Activated CD4-positive, alpha-beta memory T cell treated with anti-CD3 and anti-CD28 coated beads, Interleukin-2, amount 10 ng/mL, durations not matched to agents 7 days and 5 days (primary cell): Measurements from ENCODE around the gene RBM45. TPM values are rescaled to one million over a fixed set of nuclear protein-coding genes. Genes with fewer than 3 reads are reported as not detected.

Source experiments
- CTCF ChIA-PET: fragments of 350-600 bp; sonication (Branson Sonifier 250); formaldehyde crosslinking; loops from one replicate; lab custom pipeline; 2021; ENCODE audit warnings: antibody characterized with exemption, inconsistent platforms; lab: Charles Lee
- POLR2A ChIA-PET: fragments of 350-600 bp; sonication (Branson Sonifier 250); formaldehyde crosslinking; loops from one replicate; lab custom pipeline; 2021; ENCODE audit warnings: antibody characterized with exemption; lab: Charles Lee
- DNase-seq: peaks from one replicate; pipeline ENCODE4 v3.0.0-alpha.2; 2020
- H3K27ac Mint-ChIP-seq: one replicate; pipeline ENCODE4 v1.8.0; 2021; ENCODE audit warnings: mild to moderate bottlenecking, mixed read lengths
- H3K27me3 Mint-ChIP-seq: one replicate; pipeline ENCODE4 v1.8.0; 2021; ENCODE audit warnings: mixed read lengths
- H3K36me3 Mint-ChIP-seq: one replicate; pipeline ENCODE4 v1.8.0; 2021; ENCODE audit warnings: low read depth, mixed read lengths
- H3K4me1 Mint-ChIP-seq: one replicate; pipeline ENCODE4 v1.8.0; 2021; ENCODE audit warnings: mixed read lengths
- H3K4me3 Mint-ChIP-seq: one replicate; pipeline ENCODE4 v1.8.0; 2021; ENCODE audit warnings: mild to moderate bottlenecking, mixed read lengths
- H3K9me3 Mint-ChIP-seq: one replicate; pipeline ENCODE4 v1.8.0; 2021; ENCODE audit warnings: mixed read lengths
- total RNA-seq, 2 experiments: library from RNA; stranded (reverse); gene quantifications; one replicate each; pipeline ENCODE4 v1.2.3, GENCODE V29; 2021

The RBM45 gene, protein sequence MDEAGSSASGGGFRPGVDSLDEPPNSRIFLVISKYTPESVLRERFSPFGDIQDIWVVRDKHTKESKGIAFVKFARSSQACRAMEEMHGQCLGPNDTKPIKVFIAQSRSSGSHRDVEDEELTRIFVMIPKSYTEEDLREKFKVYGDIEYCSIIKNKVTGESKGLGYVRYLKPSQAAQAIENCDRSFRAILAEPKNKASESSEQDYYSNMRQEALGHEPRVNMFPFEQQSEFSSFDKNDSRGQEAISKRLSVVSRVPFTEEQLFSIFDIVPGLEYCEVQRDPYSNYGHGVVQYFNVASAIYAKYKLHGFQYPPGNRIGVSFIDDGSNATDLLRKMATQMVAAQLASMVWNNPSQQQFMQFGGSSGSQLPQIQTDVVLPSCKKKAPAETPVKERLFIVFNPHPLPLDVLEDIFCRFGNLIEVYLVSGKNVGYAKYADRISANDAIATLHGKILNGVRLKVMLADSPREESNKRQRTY
- total RNA-seq, result 10 to 100 TPM; 15.3 to 17.8 TPM

DNA sequence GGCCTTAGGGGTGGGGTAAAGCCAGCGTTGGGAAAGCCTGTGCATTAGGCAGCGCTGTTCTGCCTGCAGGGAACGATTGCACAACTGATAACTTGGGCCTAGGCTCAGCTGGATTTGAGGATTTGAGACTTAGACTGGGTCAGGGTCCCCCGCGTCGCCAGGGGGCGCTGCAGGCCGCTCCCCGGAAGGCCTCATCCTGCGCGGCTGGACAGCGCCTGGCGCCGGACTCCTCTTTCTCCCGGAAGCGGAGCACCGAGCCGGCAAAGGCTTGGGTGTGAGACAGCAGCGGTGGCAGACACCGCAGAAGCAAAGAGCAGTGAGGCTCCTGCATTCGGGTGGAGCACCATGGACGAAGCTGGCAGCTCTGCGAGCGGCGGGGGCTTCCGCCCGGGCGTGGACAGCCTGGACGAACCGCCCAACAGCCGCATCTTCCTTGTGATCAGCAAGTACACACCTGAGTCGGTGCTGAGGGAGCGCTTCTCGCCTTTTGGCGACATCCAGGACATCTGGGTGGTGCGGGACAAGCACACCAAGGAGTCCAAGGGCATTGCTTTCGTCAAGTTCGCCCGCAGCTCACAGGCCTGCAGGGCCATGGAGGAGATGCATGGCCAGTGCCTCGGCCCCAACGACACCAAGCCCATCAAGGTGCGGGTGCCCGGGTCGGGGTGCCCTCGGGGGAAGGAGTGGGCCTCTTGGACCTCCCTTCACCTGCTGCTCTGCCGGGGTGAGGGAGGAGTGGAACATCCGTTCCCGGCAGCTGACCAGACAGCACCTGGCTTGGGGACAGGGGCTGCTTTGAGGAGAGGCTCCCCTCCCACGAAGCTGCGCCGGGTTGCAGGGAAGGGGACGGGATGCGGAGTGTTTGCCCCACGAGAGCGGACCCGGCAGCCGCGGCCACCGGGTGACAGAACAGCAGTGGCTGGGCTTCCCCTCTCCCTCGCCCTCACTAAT, at the start of gene RBM45:
Gene RBM45 (plus strand): TSS at position 236 of the 951 bp plus-strand sequence. CDS start 110 bp downstream, at position 346.
- Mint-ChIP-seq H3K27me3 (no peaks in the 10 kb centered on the region), H3K36me3 (peaks cover 14% of the 10 kb centered on the region), H3K4me3 (peak within 1 kb of the TSS; percentile 80), H3K9me3 (no peaks in the 10 kb centered on the region), H3K4me1 (peaks cover 26% of the 10 kb centered on the region), H3K27ac (peak within 1 kb of the TSS; percentile 89)
- CTCF ChIA-PET, result interaction anchor here (0.6 to 4.6 kb wide), 37 partner anchors 8 to 748 kb away, joined by 3 to 49 read pairs (median 4); no protein-coding TSS in a partner anchor
- DNase-seq, result peak; percentile 89
- POLR2A ChIA-PET, result interaction anchor here (0.9 to 3.9 kb wide), 6 partner anchors 11 to 338 kb away, joined by 3 to 23 read pairs (median 6); partner anchors contain the start of genes PJVK and PRKRA

DNA sequence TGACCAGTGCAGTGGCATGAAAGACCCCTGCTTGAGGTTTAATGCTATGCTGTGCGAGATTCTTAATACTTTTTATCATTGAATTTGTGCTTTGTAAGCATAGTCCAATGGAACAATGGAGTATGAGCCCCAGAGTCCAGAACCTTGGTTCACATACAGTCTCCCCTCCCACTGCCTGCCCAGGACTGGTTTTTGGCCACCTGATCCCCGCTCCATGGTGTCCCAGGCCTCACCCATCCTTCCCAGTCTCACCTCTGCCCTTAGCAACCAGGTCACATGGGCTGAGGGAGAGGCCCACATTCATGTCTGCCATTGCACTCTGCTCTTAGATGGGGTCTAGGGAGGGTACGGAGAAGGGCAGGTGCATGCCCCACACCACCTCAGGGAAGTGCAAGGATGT, 45.9 kb upstream of the RBM45 start:
- Mint-ChIP-seq H3K27ac (no peak overlapping the region), H3K4me1 (no peaks in the 10 kb centered on the region), H3K4me3 (no peak overlapping the region), H3K9me3 (no peaks in the 10 kb centered on the region), H3K36me3 (no peaks in the 10 kb centered on the region), H3K27me3 (peaks cover 26% of the 10 kb centered on the region)
- ChIA-PET POLR2A (no interaction called here), CTCF (no interaction called here)
- DNase-seq, result no peak

DNA sequence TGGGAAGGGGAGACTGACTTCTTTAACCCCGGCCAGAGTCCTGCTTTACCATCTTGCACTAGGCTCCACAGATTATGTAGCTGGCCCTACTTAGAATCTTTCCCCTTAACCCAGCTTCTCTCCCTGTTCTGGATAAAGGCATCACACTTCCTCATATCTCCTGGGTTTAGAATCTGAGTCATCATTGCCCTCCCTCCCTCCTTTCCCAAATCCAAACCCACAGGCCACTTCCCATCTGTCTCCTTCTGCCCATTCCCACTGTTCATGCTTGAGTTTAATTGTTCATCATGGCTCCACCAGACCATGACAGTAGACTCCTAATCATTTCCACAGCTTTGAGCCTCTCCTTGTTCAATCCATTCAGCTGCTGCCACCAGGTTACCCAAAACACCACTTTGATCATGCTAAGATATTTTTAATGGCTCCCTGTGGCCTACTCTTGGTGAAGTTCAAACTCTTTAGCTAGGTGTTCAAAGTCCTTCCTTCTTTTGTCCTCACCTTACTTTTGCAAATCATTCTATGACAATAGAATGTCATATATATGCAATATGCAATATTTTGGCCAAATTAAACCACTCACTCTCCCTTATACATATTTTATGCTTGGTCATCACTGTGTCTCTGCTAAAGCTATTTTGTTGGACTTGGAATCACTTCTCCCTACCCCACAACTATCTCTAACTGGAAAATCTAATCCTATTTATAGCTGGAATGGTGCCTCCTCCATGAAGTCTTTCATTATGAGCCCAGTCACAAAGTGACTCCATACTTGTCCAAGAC, 45.2 kb upstream of the RBM45 start:
- Mint-ChIP-seq H3K36me3 (no peaks in the 10 kb centered on the region), H3K4me3 (no peak overlapping the region), H3K9me3 (no peaks in the 10 kb centered on the region), H3K4me1 (no peaks in the 10 kb centered on the region), H3K27me3 (peaks cover 31% of the 10 kb centered on the region), H3K27ac (no peak overlapping the region)
- ChIA-PET POLR2A (no interaction called here), CTCF (interaction anchor here (0.5 kb wide), 1 partner anchor 221 kb away, joined by 3 read pairs; no protein-coding TSS in a partner anchor)
- DNase-seq, result no peak

DNA sequence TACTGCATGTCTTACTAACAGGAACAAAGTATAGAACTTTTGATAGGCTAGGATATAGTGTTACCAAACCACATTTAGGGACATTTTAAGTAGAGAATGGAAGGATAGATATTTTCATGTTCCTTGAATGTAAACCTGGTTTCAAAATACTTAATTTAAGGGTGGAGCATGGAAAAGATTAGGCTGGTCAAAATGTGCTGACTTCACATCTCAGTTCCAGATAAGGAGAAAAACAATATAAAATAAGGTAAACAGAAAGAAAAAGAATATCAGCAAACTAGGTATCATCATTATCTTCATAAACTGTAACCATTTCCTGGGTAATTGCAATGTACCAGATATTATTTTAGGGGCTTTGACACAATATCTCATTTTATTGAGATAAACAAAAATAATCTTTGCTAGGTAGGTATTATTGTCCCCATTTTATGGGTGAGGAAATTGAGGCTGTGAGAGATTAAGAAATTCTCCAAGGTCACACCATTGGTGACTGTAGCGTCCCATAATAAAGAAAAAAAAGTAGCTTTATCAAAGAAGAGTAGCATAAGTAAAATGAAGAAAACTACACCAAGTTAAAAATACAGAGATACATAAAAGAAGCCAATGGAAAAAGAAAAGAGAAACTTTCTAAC, 43.3 kb upstream of the RBM45 start:
- POLR2A ChIA-PET, result no interaction called here
- no peaks in the 10 kb centered on the region for H3K36me3 Mint-ChIP-seq
- CTCF ChIA-PET, result no interaction called here
- H3K4me3 Mint-ChIP-seq, result no peak overlapping the region
- no peak for DNase-seq
- H3K4me1 Mint-ChIP-seq, result peaks cover 6% of the 10 kb centered on the region
- no peaks in the 10 kb centered on the region for H3K9me3 Mint-ChIP-seq
- H3K27ac Mint-ChIP-seq, result no peak overlapping the region
- H3K27me3 Mint-ChIP-seq, result peaks cover 41% of the 10 kb centered on the region

DNA sequence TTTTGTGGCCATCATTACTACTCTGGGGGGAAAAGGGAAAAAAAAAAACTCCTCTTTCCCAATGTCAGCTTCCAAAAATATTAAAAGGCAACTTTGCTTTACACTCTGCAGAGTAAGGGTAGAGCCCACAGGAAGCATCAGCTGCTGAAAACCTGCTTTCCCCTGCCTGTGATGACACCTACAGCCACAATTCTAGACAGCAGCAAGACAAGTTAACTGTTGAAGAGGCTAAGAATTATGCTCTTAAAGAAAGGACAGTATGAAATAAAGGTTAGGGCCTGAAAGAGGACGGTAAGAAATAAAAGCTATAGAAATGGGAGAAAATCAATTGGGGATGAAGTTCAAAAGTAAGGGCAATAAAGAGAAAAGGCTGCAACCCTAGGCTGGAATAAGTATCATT, 42.7 kb upstream of the RBM45 start:
- CTCF ChIA-PET, result no interaction called here
- no peaks in the 10 kb centered on the region for H3K36me3 Mint-ChIP-seq
- H3K27me3 Mint-ChIP-seq, result peaks cover 46% of the 10 kb centered on the region
- no peaks in the 10 kb centered on the region for H3K9me3 Mint-ChIP-seq
- POLR2A ChIA-PET, result no interaction called here
- H3K4me1 Mint-ChIP-seq, result peaks cover 6% of the 10 kb centered on the region
- no peak overlapping the region for H3K4me3 Mint-ChIP-seq
- no peak overlapping the region for H3K27ac Mint-ChIP-seq
- DNase-seq, result no peak

DNA sequence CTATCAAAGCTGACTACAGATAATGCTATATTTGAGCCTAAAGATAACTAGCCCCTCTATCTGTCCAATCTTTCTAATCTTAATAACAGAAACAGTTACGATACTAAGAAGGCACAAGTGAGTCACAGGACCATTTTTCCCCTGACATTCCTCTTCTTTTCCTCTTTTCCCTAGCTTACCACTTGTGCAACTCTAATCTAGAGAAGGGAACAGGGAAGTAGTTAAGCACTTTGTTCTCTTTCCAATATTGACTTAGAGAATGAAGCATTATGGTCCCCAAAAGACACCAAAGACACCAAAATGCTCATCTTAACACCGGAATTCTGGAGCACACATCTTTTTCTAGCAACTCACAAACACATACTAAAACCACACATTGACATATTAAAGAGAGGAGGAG, 41.4 kb upstream of the RBM45 start:
- ChIA-PET CTCF (no interaction called here), POLR2A (no interaction called here)
- Mint-ChIP-seq H3K9me3 (no peaks in the 10 kb centered on the region), H3K4me1 (peaks cover 6% of the 10 kb centered on the region), H3K27ac (no peak overlapping the region), H3K36me3 (no peaks in the 10 kb centered on the region), H3K4me3 (no peak overlapping the region), H3K27me3 (peaks cover 51% of the 10 kb centered on the region)
- DNase-seq, result no peak

DNA sequence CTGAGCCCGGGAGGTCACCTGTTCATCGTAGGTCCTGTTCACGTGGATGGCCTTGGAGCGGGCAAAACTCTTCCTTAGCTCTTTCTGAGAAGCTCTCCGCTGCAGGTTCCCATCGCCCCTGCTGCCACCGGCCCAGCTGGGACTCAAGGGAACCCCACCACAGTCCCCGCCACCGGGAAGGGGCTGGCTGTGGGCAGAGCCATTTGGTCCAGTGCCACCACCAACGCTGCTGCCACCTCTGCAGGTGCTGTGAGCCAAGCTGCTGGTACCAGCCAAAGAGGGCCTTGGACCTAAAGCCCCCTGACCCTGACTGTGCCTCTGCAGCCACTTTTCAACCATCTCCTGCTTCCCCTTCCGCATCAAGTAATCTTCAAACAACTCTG, 40.2 kb upstream of the RBM45 start:
- H3K9me3 Mint-ChIP-seq, result no peaks in the 10 kb centered on the region
- no peak overlapping the region for H3K4me3 Mint-ChIP-seq
- no peak for DNase-seq
- no peaks in the 10 kb centered on the region for H3K36me3 Mint-ChIP-seq
- H3K27me3 Mint-ChIP-seq, result peaks cover 54% of the 10 kb centered on the region
- ChIA-PET POLR2A (no interaction called here), CTCF (interaction anchor here (1.0 kb wide), 1 partner anchor 88 kb away, joined by 4 read pairs; no protein-coding TSS in a partner anchor)
- H3K27ac Mint-ChIP-seq, result no peak overlapping the region
- H3K4me1 Mint-ChIP-seq, result peaks cover 6% of the 10 kb centered on the region

DNA sequence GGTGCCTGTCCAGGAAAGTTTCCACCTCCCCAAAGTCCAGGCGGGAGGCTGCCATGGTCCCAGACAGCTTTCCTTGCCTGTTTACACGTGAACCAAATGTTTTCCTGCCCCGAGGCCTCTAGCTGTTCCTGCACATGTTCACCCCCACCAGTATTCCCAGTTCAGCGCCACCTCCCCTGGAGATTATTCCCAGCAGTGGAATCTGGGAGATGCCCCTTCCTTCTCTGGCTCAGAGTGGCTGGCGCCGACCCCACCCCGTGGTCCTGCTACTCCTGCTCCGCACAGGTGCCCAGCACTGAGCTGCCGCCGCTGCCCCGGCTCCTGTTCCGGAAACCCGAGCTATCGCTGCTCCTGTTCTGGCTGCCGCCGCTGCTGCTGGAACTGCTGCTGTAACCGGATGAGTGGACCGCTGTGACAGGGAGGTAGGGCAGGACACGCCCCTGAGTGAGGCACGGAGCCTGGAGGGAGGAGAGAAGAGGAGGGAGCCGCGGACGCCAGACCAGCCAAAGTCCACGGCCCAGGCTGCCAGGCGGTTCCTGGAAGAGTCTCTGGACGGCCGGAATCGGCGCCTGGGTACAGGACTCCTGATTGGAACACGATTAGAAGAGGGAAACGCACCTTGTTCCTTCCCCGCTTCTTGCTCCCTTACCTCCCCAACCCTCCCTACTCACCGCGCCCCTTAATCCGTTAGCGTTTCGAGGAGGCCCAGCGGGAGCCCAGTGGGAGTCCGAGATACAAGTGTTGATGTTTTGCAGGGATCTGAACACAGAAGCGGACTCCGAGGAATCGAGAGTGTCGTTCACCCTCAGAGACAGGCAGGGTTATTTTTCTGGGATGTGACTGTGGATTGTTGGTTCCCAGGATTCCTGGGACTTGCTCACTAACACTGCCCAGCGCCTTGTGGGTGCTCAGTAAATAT, 39.6 kb upstream of the RBM45 start, which contains the start of gene PDE11A:
Gene PDE11A (minus strand): TSS at position 395 of the 919 bp plus-strand sequence. CDS start 340 bp downstream, at position 55.
- H3K36me3 Mint-ChIP-seq, result no peaks in the 10 kb centered on the region
- no peaks in the 10 kb centered on the region for H3K9me3 Mint-ChIP-seq
- ChIA-PET CTCF (interaction anchor here (1.0 kb wide), 1 partner anchor 89 kb away, joined by 4 read pairs; no protein-coding TSS in a partner anchor), POLR2A (no interaction called here)
- H3K27ac Mint-ChIP-seq, result no peak within 1 kb of the TSS
- no peak within 1 kb of the TSS for H3K4me3 Mint-ChIP-seq
- peaks cover 58% of the 10 kb centered on the region for H3K27me3 Mint-ChIP-seq
- DNase-seq, result peak; percentile 58
- H3K4me1 Mint-ChIP-seq, result peaks cover 6% of the 10 kb centered on the region

DNA sequence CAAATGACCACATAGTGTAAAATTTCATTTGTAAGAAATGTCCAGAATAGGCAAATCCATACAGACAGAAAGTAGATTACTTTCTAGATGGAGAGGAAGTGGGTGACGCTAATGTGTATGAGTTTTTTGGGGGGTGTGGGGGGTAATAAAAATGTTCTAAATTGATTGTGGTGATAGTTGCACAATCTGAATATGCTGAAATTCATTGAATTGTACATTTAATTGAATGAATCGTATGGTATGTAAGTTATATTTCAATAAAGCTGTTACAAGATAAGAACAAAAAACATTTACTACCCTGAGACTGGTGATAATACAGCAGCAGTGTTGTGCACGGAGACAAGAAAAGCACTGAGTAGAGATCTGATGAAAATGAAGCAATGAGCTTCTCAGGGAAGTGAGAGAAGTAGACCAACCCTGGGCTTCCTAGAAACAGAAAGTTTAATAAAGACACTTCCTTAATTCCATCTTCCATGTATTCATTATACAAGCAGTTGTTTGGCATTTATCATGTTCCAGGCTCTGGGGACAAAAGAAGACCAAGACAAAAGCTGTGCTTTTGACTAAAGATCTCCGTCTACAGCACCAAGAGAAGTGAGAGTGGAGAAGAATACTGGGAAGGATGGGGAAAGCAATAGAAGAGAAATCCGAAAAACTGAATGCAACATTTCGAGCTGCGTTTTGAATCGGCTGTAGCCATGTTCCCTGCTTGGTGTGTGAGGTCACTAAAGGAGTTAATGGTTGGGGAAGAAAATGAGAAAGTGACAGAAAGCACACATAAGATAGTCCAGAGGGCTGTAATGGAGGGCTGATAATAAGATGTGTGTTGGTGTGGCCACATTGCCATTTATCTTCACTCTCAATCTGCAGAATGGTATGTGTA, 37.9 kb upstream of the RBM45 start:
- H3K27ac Mint-ChIP-seq, result no peak overlapping the region
- H3K36me3 Mint-ChIP-seq, result no peaks in the 10 kb centered on the region
- H3K4me3 Mint-ChIP-seq, result no peak overlapping the region
- H3K27me3 Mint-ChIP-seq, result peaks cover 55% of the 10 kb centered on the region
- no peaks in the 10 kb centered on the region for H3K9me3 Mint-ChIP-seq
- CTCF ChIA-PET, result no interaction called here
- no peak for DNase-seq
- POLR2A ChIA-PET, result no interaction called here
- peaks cover 6% of the 10 kb centered on the region for H3K4me1 Mint-ChIP-seq

DNA sequence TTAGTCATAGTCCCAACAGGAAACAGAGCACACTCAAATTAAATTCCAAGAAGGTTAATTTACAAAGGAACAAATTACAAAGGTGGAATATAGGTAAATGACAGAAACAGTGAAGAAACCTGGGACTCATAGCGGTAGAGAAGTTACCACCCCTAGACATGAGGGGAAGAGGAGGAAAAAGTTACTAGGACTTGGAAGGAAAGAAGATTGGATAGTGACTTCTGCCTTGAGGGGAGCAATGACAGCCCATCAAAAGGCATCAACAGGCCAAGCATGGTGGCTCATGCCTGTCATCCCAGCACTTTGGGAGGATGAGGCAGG, 37.3 kb upstream of the RBM45 start:
- H3K4me1 Mint-ChIP-seq, result peaks cover 6% of the 10 kb centered on the region
- H3K9me3 Mint-ChIP-seq, result no peaks in the 10 kb centered on the region
- no peaks in the 10 kb centered on the region for H3K36me3 Mint-ChIP-seq
- no peak overlapping the region for H3K4me3 Mint-ChIP-seq
- ChIA-PET CTCF (no interaction called here), POLR2A (no interaction called here)
- H3K27me3 Mint-ChIP-seq, result peaks cover 54% of the 10 kb centered on the region
- DNase-seq, result no peak
- no peak overlapping the region for H3K27ac Mint-ChIP-seq

DNA sequence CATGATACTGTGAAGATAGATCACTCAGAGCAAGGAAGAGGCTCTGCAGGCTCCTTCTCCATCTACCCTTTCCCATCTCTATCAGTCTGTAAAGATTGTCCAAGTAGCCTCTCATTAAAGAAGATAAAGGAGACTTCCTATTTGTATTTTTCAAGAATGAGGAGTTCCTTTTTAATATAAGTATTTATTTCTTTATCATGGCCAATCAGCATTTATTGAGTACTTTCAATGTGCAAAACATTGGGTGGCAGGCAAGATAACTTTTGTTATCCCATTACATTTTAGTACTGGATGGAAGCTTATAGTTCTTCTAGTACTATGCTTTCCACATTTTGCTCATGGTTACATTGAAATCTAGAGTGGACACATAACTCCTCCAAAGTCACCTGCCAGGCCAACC, 36.1 kb upstream of the RBM45 start:
- POLR2A ChIA-PET, result no interaction called here
- CTCF ChIA-PET, result no interaction called here
- Mint-ChIP-seq H3K36me3 (no peaks in the 10 kb centered on the region), H3K4me3 (no peak overlapping the region), H3K27ac (no peak overlapping the region), H3K4me1 (peaks cover 6% of the 10 kb centered on the region), H3K27me3 (peaks cover 50% of the 10 kb centered on the region), H3K9me3 (no peaks in the 10 kb centered on the region)
- DNase-seq, result no peak
